Duodenal mucosa (tissue), 2 donors: ENCODE measurements around the gene KIAA0232.
"Not testable (repeated sequence)": the region's sequence is repeated elsewhere in the genome, so short reads cannot be mapped to it uniquely, and the experiment has no call there.

Experiments
- H3K27ac ChIP-seq: one replicate; pipeline ENCODE4 v1.7.0; 2013; ENCODE audit warnings: low read depth, low read length
- H3K27me3 ChIP-seq, 2 donors: one replicate each; pipeline ENCODE4 v1.7.0; 2013; ENCODE audit warnings: low read length in 2 of 2, control low read depth in 1 of 2; ENCODE audit not compliant: insufficient read depth in 2 of 2, control insufficient read depth in 1 of 2
- H3K36me3 ChIP-seq, 2 donors: one replicate each; pipeline ENCODE4 v1.7.0; 2013; ENCODE audit warnings: low read length in 2 of 2, control low read depth in 1 of 2; ENCODE audit not compliant: insufficient read depth in 2 of 2, control insufficient read depth in 1 of 2
- H3K4me1 ChIP-seq, 2 donors: one replicate each; pipeline ENCODE4 v1.7.0; 2013; ENCODE audit warnings: low read length in 2 of 2, control low read depth in 1 of 2; ENCODE audit not compliant: insufficient read depth in 2 of 2, control insufficient read depth in 1 of 2
- H3K4me3 ChIP-seq, 2 donors: one replicate each; pipeline ENCODE4 v1.7.0; 2013; ENCODE audit warnings: low read length in 2 of 2, low read depth in 1 of 2
- H3K9ac ChIP-seq, 2 donors: one replicate each; pipeline ENCODE4 v1.7.0; 2013; ENCODE audit warnings: low read length in 2 of 2, low read depth in 1 of 2
- H3K9me3 ChIP-seq, 2 donors: one replicate each; pipeline ENCODE4 v1.7.0; 2013; ENCODE audit warnings: low read length in 2 of 2, control low read depth in 1 of 2; ENCODE audit not compliant: control insufficient read depth in 1 of 2

KIAA0232 gene

DNA sequence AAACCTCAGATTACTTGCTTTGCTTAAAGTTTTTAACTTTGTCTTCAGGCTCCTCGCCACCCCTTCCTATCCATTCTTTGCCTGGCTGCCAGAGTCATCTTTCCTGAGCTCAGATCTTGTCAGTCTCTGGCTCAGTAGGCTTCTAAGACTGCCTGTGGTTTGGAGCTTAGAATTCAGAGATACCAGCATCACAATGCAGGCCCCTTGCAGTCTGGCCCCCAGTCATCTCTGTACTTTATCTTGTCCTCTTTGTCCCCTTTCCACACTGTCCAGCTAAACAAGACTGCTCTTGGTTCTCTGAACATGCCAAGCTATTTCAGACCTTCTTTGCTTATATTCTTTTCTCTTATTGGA, 3.0 kb downstream of the KIAA0232 start:
- H3K9ac ChIP-seq, result no peak overlapping the region
- H3K27ac ChIP-seq, result no peak overlapping the region
- H3K4me1 ChIP-seq, result peaks cover 20 to 24% of the 10 kb centered on the region in 2 donors
- H3K4me3 ChIP-seq, result no peak overlapping the region
- no peaks in the 10 kb centered on the region for H3K9me3 ChIP-seq
- no peaks in the 10 kb centered on the region for H3K27me3 ChIP-seq
- H3K36me3 ChIP-seq, result no peaks in the 10 kb centered on the region

DNA sequence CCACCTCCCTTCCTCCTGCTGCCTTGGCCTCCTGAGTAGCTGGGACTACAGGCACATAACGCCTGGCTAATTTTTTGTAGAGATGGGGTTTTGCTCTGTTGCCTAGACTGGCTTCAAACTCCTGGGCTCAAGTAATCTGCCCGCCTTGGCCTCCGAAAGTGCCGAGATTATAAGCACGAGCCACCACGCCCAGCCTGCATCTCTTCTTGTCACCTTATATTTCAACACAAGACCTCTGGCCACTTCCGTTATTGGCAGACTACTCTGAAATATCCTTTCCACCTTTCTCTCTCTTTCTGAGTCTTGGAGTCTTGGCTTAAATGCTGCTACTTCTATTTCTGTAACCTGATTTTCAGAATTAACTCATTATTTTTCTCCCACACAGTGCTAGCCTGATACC, 5.6 kb downstream of the KIAA0232 start:
- Histone ChIP-seq H3K36me3 (peaks cover 0 to 8% of the 10 kb centered on the region in 2 donors), H3K4me1 (peaks cover 20 to 22% of the 10 kb centered on the region in 2 donors), H3K4me3 (no peak overlapping the region), H3K9me3 (no peaks in the 10 kb centered on the region), H3K27me3 (no peaks in the 10 kb centered on the region), H3K9ac (no peak overlapping the region), H3K27ac (no peak overlapping the region)

DNA sequence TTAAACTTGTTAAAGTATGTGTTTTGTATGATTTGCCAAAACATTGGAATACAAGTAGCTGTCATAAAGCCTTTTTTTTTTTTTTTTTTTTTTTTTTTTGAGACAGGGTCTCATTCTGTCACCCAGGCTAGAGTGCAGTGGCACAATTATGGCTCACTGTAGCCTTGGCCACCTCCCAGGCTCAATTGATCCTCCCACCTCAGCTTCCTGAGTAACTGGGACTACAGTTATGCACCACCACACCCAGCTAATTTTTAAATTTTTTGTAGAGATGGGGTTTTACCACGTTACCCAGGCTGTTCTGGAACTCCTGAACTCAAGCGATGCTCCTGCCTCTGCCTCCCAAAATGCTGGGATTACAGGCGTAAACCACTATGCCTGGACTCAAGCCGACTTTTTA, 8.7 kb downstream of the KIAA0232 start:
- H3K36me3 ChIP-seq, result peaks cover 0 to 12% of the 10 kb centered on the region in 2 donors
- not testable (repeated sequence) for H3K27ac ChIP-seq, H3K9me3 ChIP-seq, H3K4me3 ChIP-seq, H3K27me3 ChIP-seq, H3K9ac ChIP-seq
- peaks cover 26 to 27% of the 10 kb centered on the region in 2 donors for H3K4me1 ChIP-seq

DNA sequence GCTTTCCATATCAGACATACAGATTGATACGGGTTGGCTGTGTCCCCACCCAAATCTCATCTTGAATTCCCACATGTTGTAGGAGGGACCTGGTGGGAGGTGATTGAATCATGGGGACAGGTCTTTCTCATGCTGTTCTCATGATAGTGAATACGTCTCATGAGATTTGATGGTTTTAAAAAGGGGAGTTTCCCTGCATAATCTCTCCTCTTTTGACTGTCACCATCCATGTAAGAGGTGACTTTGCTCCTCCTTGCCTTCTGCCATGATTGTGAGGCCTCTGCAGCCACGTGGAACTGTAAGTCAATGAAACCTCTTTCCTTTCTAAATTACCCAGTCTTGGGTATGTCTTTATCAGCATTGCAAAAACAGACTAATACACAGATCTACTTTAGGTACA, 9.3 kb downstream of the KIAA0232 start:
- Histone ChIP-seq H3K36me3 (peaks cover 0 to 12% of the 10 kb centered on the region in 2 donors), H3K4me1 (peaks cover 26 to 27% of the 10 kb centered on the region in 2 donors)
- H3K9me3 ChIP-seq, H3K9ac ChIP-seq, H3K27ac ChIP-seq, H3K27me3 ChIP-seq, H3K4me3 ChIP-seq: not testable (repeated sequence)

DNA sequence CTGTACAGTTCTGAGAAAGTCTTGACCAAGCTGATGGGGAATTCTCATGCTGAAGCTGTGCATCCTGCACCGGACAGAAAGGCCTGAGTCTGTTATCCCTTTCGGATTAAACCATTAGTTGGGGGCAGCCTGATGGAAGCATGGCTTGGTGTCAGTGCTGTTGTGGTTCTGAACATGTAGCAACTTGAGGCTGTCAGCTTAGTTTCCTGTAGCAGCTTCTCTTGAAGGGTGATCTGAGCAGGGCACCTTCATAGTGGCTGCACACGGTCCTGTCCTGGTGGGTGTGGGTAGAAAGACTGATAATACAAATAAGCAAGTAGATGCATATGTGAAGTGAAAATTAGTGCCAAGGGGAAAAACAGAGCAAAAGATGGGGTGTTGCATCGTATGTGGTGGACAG, 11.7 kb downstream of the KIAA0232 start:
- H3K36me3 ChIP-seq, result peaks cover 0 to 18% of the 10 kb centered on the region in 2 donors
- no peak overlapping the region for H3K27ac ChIP-seq
- no peak overlapping the region for H3K4me3 ChIP-seq
- H3K9ac ChIP-seq, result no peak overlapping the region
- no peaks in the 10 kb centered on the region for H3K27me3 ChIP-seq
- no peaks in the 10 kb centered on the region for H3K9me3 ChIP-seq
- H3K4me1 ChIP-seq, result peaks cover 23% of the 10 kb centered on the region in 2 donors

DNA sequence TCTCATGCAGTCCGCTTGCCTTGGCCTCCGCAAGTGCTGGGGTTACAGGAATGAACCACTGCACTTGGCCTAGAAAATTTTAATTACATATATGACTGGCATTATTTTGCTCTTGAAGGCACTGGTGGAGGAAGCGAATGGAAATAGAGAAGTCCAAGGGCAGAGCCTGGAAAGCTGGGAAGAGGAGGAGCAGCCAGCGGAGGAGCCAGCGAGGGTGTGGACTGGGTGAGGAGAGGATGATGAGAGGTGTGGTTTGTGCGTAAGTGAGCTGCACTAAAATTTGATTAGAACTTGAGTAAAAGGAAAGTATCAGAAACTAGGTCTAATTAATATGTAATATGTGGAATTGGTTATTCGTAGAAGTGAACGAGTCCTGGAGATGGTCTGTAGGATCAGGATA, 13.3 kb downstream of the KIAA0232 start:
- Histone ChIP-seq H3K36me3 (peaks cover 0 to 18% of the 10 kb centered on the region in 2 donors), H3K9me3 (no peaks in the 10 kb centered on the region), H3K27ac (no peak overlapping the region), H3K4me1 (peaks cover 23% of the 10 kb centered on the region in 2 donors), H3K9ac (no peak overlapping the region), H3K4me3 (no peak overlapping the region), H3K27me3 (no peaks in the 10 kb centered on the region)

DNA sequence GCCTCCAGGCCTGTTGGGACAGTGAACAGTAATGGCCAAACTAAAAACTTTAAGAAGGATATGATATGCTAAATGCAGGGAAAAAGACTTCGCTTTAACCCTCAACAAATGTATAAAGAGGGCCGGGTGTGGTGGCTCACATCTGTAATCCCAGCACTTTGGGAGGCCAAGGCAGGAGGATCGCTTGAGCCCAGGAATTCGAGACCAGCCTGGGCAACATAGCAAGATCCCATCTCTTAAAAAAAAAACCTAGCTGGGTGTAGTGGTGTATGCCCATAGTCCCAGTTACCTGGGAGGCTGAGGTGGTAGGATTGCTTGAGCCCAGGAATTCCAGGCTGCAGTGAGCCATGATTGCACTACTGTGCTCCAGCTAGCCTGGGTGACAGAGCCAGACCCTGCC, 14.8 kb downstream of the KIAA0232 start:
- peaks cover 0 to 10% of the 10 kb centered on the region in 2 donors for H3K36me3 ChIP-seq
- H3K9me3 ChIP-seq, result not testable (repeated sequence)

DNA sequence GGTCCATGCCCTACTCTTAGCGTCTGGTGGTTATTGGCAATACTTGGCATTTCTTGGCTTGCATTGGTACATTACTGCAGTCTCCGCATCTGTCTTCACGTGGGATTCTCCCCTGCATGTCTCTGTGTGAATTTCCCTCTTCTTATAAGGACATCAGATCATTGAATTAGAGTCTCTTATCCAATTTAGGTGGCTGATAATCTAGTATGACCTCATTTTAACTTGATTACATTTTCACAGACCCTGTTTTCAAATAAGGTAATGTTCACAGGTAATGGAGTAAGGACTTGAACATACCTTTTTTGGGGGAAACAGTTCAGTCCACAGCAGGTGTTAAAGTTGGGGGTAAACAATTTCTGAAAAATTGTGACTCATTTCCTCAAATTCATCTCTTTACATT, 16.6 kb downstream of the KIAA0232 start:
- peaks cover 7 to 10% of the 10 kb centered on the region in 2 donors for H3K4me1 ChIP-seq

More for the DNA sequence above, 14.8 kb downstream of the KIAA0232 start:
- not testable (repeated sequence) for H3K27me3 ChIP-seq, H3K4me3 ChIP-seq, H3K27ac ChIP-seq, H3K9ac ChIP-seq
- peaks cover 14% of the 10 kb centered on the region in 2 donors for H3K4me1 ChIP-seq

DNA sequence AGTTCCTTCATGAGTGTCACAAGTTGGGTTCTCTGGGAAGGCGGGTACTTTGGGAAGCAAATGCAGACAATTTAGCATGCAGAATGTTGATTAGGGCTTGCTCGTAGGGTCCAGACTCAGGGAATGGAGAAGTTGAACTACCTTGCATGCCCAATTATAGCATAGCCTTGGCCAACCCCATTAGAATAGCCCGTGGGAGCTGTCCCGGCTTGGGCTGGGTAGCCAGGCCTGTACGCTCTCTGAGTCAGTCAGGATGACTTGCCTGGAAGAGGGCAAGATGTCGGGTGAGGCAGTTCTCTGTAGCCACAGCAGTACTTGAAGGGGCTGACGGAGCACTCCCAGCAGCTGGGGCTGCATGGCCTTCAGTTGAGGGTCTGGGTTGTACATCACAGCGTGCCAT, 19.5 kb downstream of the KIAA0232 start:
- H3K4me3 ChIP-seq, result no peak overlapping the region
- H3K9me3 ChIP-seq, result no peaks in the 10 kb centered on the region
- no peak overlapping the region for H3K9ac ChIP-seq
- H3K27me3 ChIP-seq, result no peaks in the 10 kb centered on the region
- peaks cover 7 to 16% of the 10 kb centered on the region in 2 donors for H3K4me1 ChIP-seq
- peaks cover 0 to 5% of the 10 kb centered on the region in 2 donors for H3K36me3 ChIP-seq
- H3K27ac ChIP-seq, result no peak overlapping the region

More for the DNA sequence above, 16.6 kb downstream of the KIAA0232 start:
- H3K27me3 ChIP-seq, result no peaks in the 10 kb centered on the region
- H3K36me3 ChIP-seq, result peaks cover 0 to 8% of the 10 kb centered on the region in 2 donors
- no peak overlapping the region for H3K9ac ChIP-seq
- no peak overlapping the region for H3K27ac ChIP-seq
- no peaks in the 10 kb centered on the region for H3K9me3 ChIP-seq
- no peak overlapping the region for H3K4me3 ChIP-seq

DNA sequence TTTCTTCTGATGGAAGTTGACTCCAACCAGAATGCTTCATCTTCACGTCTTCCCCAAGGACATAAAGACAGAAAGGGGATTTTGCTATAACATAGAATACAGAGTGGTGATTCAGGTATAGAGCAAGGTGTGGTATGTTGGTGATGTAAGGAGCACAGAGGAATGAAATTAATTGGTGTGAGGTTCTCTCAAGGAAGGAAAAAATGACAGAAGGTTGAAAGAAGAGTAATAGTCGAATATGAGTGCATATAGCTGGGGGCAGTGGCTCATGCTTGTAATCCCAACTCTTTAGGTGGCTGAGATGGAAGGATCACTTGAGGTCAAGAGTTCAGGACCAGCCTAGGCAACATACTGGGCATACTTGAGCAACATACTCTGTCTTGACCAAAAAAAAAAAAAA, 20.1 kb downstream of the KIAA0232 start:
- Histone ChIP-seq H3K27me3 (no peaks in the 10 kb centered on the region), H3K4me3 (no peak overlapping the region), H3K9ac (no peak overlapping the region), H3K4me1 (peaks cover 7 to 18% of the 10 kb centered on the region in 2 donors), H3K9me3 (no peaks in the 10 kb centered on the region), H3K36me3 (peaks cover 0 to 5% of the 10 kb centered on the region in 2 donors), H3K27ac (no peak overlapping the region)

DNA sequence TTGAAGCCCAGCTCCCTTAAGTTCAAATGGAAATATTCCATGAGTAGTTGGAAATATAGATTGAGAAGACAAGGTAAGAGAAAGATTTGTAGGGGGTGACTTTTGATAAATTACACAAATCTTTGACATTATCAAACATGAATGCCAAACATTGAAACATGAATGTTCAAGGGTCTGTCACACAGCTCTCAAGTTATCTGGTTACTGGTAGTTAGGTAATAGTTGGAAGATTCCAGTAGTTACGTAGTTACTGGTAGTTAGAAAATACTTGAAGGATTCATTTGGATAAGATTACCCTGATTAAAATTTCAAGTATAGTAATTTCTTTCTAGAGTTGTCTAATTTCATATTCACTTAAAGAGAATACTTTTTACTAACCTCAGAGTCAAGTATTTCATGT, 20.7 kb downstream of the KIAA0232 start:
- no peaks in the 10 kb centered on the region for H3K27me3 ChIP-seq
- H3K4me3 ChIP-seq, result no peak overlapping the region
- peaks cover 8 to 18% of the 10 kb centered on the region in 2 donors for H3K4me1 ChIP-seq
- H3K9ac ChIP-seq, result no peak overlapping the region
- H3K9me3 ChIP-seq, result no peaks in the 10 kb centered on the region
- no peak overlapping the region for H3K27ac ChIP-seq
- peaks cover 0 to 5% of the 10 kb centered on the region in 2 donors for H3K36me3 ChIP-seq
